SIG-M5 treated with dmso at 0.1 percent for 504 hours (cell line): ENCODE measurements around the gene NEURL1.
"Not testable (repeated sequence)": the region's sequence is repeated elsewhere in the genome, so short reads cannot be mapped to it uniquely, and the experiment has no call there.

Experiments used
- DNase-seq: peaks from one replicate; lab custom pipeline; 2025; ENCODE audit not compliant: unreplicated experiment; lab: John Stamatoyannopoulos, UW

NEURL1 gene

GRCh38 chr10:103493916-103494877 lies 692 bp downstream of the NEURL1 start:
- DNase-seq: no peak

- DNase-seq: no peak
Measured at GRCh38 chr10:103495321-103495720, 1.8 kb downstream of the NEURL1 start.

DNA sequence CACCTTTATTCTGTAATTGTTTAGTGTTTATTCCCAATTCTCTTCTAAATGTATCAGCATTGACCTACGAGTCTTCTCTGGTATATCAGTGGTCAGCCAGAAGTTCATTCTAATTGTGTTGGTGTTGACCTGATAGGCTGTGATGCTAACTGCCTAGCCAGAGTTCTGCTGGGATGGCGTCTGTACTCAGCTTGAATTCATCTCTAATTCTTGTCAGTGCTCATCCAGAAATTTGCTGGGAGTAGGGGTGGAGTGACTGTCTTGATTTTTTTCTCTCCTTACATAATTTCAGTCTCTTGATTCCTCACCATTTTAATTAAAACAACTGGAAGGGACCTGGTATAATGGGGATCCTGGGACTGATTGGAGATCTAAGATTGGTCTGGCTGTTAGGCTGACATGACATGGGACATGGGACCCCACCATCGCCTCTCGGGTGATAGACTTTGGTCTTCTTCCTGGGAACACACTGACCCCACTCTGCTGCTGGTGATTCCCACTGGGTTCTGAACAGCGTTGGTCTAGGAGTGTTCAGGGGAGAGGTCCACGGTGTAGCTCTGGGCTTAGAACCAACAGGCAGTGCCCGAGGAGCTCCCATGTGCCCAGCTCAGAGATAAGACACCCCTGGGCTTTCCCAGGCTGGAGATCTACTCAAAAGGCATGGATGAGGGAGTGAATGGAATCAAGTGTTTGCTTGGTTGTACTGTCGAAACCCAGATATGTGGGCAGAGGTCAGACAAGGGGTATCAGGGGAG lies 3.8 kb downstream of the NEURL1 start:
- no peak for DNase-seq

DNA sequence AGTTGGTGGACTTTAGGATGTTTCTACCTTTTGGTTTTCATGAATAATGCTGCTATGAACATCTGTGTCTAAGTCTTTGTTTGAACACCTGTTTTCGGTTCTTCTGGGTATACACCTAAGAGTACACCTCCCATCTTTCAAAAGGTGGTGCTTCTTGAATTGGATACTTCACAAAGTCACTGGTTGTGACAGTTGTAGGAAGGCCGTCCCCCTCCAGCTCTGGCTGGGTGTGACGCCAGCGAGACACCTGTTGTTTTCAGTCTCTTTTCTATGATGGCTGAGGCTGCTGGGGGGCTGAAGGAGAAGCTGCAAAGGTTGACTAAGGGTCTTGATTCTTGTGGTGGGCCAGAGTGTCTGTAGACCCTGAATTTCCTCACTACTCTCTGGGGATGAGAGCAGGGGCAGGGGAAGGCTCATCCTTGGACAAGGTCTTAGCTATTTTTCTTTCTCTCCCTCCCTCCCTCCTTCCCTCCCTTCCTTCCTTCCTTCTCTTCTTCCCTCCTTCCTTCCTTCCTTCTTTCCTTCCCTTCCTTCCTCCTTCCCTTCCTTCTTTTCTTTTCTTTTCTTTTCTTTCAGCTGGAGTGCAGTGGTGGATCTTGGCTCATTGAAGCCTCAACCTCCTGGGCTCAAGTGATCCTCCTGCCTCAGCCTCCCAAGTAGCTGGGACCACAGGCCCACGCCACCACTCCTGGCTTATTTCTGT lies 5.6 kb downstream of the NEURL1 start:
- no peak for DNase-seq

DNA sequence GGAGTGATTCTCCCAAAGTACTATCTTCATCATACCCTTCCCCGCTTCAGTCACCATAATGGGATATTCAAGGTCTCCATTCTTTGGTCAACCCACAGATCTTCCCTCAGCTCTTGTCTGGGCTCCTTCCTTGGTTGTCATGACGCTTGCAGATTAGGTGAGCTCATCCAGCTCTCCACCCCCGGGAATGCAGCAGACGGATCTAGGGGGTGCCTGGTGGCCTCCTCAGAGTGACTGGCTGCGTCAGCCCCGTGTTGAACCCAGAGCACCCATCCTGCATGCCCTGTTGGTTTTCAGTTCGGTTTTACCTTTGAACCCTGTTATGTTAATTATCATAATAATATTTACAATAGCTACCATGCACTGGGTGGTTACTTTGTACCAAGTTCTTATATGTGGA lies 6.4 kb downstream of the NEURL1 start:
- no peak for DNase-seq

DNA sequence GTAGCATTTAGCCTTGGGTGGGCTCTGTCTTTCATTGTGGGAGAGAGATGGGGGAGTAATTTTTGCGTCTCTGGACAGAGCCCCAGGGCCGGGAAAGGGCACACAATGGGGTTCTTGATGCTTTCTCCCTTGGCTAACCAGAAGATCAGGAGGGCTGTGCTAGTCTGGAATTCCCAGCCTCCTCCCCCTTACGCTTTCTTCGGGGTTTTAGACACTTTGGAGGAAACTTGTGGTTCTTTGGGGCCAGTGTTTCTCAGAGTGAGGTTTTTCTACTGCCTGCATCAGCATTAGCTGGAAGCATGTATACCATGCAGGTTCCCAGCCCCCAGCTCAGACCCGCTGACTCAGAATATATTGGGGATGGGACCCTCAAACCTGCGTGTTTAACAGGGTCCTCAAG lies 7.0 kb downstream of the NEURL1 start:
- no peak for DNase-seq

GRCh38 chr10:103501186-103501585 lies 7.7 kb downstream of the NEURL1 start:
- DNase-seq: no peak

DNA sequence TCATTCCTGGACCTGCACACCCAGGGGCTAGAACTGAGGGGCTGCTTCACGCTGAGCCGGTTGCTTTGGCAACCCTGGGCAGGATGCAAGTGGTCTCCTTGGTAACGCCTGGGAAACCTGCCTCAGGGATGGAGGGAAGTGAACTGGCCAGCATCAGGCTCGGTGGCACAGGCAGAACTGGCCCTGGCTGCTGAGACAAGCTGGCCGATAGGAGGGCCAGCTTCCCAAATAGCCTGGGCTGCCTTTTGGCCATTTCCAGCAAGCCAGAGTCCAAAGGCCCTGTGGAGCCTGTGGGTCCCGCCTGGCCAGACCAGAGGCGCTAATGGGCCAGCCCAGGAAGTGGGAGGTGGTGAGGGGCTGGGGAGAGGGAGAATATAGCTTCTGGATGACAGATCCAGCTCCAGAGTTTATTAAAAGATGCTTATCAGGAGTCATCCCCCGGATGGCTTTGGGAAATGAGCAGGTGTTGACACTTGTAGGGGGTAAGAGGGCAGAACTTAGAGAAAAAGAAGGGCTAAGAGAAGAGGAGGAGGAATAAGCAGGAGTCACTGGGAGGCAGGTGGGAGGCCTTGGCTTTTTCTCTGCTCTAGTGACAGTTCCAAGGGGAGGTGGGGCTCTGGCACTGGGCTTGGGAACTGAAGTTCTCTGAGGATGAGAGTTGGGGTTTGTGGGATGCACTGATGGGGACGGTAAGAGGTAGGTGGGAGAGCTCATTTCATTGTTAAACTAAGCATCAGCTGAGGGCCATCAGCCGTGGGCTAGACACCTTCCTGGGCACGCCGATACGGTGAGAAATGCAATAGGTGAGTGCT lies 9.6 kb downstream of the NEURL1 start:
- DNase-seq: no peak

GRCh38 chr10:103503777-103504176 lies 10.3 kb downstream of the NEURL1 start:
- DNase-seq: not testable (repeated sequence)

DNA sequence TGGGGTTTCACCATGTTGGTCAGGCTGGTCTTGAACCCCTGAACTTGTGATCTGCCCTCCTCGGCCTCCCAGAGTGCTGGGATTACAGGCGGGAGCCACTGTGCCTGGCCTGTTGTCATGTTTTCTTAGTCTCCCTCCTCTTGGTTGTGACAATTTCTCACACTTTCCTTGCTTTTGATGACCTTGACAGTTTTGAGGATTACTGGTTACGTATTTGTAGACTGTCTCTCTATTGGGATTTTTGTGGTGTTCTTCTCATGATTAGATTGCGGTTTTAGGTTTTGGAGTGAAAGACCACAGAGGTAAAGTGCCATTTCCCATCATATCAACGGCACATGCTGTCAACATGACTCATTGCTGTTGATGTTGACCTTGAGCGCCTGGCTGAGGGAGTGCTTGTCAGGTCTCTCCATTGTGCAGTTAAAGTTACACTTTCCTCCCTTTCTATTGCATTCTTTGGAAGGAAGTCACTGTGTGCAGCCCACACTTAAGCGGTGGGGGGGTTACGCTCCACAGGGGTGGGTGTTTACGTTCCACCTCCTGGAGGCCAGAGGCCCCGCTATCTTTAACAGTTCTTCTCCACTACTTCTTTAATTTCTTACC lies 10.8 kb downstream of the NEURL1 start:
- no peak for DNase-seq

DNA sequence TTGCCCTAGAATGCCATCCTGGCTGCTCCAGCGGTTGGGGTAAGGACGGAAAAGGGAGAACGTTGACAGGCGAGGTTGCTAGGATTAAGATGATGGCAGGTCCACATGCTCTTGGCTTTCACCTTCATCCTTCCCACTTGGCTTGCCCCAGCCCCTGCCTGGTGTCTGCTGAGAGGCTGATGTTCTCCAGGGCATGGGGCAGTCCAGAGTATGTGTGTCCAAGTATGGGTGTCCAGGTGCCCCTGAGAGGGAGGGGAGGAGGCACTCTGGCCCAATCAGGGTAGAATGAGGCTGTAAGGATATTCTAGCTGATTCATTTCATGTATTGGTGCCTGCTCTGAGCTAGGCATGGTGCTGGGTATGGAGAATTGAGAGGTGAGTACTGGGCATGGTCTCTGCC lies 12.6 kb downstream of the NEURL1 start:
- DNase-seq: no peak

- no peak for DNase-seq
Measured at GRCh38 chr10:103507235-103508191, 14.0 kb downstream of the NEURL1 start.

DNA sequence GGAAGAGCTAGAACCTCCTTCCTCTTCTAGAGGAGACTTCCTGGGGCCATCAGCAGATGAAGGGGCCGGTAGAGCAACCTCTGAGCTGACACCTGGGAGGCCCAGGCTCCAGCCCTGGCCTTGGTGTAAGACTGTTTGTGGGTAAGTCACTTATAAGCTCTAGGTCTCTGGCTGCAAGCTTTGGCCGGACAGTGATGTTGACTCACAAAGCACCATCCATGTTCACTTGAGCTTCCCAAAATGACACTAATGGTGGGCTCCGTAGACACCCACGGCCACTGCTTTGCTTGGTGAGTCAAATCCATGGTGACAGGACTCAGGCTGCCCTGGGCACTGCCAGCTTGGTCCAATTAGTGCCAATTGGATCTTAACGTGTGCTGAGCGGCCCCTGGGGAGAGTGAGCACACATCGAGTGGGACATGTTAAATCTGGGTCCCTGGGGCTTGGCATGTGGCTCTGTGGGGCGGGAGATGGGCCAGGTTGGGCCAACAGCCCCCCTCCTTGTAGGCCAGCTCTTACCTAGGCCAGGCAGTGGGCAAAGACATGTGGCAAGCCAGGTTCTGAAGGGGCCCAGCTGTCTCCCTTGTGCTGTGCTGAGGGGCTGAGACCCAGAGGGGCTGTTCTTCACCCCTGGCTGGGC lies 16.7 kb downstream of the NEURL1 start:
- no peak for DNase-seq

DNA sequence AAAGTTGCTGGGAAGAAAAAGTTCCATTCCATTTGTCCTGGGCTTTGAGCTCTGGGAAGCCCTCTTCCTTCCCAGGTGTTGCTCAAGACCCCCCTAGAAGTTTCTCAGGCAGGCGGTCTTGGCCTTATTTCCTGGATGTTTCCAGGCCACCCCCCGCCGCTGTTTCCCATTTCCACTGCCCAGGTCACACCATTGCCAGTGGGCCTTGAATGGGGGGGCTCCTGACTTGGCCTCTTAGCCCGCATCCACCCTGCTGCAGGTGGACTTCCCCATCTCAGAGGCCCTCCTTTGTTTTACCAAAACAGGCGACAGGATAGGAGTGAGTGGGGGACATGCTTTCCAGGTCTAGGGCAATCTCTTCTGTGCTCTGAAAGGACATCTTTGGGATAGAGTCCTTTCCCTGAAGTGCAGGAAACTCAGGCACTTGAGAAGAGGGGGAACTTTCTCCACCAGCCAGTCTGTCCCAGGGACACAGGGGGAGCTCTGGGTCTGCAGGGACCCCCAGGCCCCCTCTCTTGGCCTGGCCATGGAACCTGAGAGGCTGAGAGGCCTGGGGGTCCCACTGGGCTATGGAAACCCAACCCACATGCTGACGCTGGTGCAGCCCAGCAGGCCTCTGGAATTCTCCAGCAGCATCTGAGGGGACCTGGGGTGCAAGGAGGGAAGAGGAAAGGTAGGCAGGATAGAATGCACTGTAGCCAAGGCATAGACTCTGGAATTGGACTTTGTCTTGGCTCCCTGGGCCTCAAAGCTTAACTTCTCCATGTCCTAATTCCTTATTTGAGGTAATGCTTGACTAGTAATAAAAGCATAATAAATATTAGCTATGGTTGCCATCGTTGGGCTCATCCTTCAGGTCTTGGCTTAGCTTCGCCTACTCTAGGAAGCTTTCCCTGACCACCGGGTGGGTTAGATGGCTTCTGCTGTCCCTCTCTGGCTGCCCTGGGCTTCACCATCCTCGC lies 17.6 kb downstream of the NEURL1 start:
- DNase-seq: no peak

GRCh38 chr10:103512166-103512565 lies 18.7 kb downstream of the NEURL1 start:
- DNase-seq: no peak

GRCh38 chr10:103512591-103513379 lies 19.3 kb downstream of the NEURL1 start:
- DNase-seq: no peak
